ENCODE results near the gene DDIT4. TPM values are rescaled to one million over a fixed set of nuclear protein-coding genes. Genes with fewer than 3 reads are reported as not detected.

DDIT4 gene, protein sequence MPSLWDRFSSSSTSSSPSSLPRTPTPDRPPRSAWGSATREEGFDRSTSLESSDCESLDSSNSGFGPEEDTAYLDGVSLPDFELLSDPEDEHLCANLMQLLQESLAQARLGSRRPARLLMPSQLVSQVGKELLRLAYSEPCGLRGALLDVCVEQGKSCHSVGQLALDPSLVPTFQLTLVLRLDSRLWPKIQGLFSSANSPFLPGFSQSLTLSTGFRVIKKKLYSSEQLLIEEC
- 135 to 169 TPM (median 156 TPM) in 5 replicates for total RNA-seq (2022; extraction: Qiagen RNA extraction; ENCODE audit: low read depth)

DNA sequence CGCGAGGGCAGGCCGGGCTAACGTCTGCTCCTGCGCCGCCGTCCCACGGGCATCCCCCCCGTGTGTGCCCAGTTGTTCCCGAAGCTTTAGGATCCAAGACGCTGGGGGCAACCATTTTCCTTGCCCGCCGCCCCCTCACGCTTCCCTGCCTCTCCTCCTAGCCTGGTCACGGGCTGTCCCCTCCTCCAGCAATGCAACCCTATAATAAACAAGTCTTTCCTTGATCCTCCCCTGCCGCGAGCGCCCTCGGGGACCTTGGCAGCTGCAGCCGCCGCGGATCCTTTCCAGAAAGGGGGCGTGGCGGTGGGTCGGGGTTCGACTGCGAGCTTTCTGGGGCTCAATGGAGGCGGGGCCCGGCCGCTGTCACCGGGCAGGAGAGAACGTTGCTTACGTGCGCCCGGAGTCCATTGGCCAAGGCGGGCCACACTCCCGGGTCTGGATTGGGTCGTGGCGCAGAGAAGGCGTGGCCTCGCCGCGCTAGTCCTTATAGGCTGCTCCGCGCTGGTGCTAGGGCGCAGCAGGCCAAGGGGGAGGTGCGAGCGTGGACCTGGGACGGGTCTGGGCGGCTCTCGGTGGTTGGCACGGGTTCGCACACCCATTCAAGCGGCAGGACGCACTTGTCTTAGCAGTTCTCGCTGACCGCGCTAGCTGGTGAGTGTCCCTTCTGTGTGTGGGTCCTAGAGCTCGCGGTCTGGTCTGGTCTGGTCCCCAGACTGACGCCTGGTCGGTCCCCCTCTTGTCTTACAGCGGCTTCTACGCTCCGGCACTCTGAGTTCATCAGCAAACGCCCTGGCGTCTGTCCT lies at the start of gene DDIT4:
Gene DDIT4, plus strand, starts transcription at position 515 of the 803 bp plus-strand sequence. CDS start 293 bp downstream, outside the sequence.

Other genes starting within 250 kb of the DDIT4 start
- gene SPOCK2, start 185.4 kb upstream of the DDIT4 start, total RNA-seq (2022; extraction: Qiagen RNA extraction; ENCODE audit: low read depth) = 0.19 to 0.52 TPM (median 0.37 TPM) in 5 replicates
- 70.5 to 89.1 TPM (median 84.6 TPM) in 5 replicates for gene ANAPC16, start 57.9 kb upstream of the DDIT4 start, total RNA-seq (2022; extraction: Qiagen RNA extraction; ENCODE audit: low read depth)
- gene ASCC1, start 57.6 kb upstream of the DDIT4 start, total RNA-seq (2022; extraction: Qiagen RNA extraction; ENCODE audit: low read depth) = 32.4 to 40.2 TPM (median 37.0 TPM) in 5 replicates
- 33.7 to 36.7 TPM (median 34.4 TPM) in 5 replicates for gene DNAJB12, start 81.0 kb downstream of the DDIT4 start, total RNA-seq (2022; extraction: Qiagen RNA extraction; ENCODE audit: low read depth)

Measured in A549 treated with DMSO at 1 μM for 4 hours (cell line).